GM19438 (cell line): ENCODE data around the gene MLH3.
"Not testable (repeated sequence)": the region's sequence is repeated elsewhere in the genome, so short reads cannot be mapped to it uniquely, and the experiment has no call there.

Source experiments
- ATAC-seq: cut with Tn5 transposase; IDR thresholded peaks from one replicate; pipeline ENCODE4 v1.9.1; 2021; ENCODE audit warnings: low read depth; ENCODE audit not compliant: unreplicated experiment

The MLH3 gene

DNA sequence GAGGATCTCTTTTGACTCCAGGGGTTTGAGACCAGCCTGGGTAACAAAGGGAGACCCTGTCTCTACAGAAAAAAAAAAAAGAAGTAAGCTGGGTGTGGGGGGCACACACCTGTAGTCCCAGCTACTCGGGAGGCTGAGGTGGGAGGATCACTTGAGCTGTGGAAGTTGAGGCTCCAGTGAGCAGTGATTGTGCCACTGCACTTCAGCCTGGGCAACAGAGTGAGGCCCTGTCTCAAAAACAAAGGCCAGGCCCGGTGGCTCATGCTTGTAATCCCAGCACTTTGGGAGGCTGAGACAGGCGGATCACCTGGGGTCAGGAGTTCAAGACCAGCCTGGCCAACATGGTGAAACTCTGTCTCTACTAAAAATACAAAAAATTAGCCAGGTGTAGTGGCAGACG lies 16.5 kb upstream of the MLH3 start:
- not testable (repeated sequence) for ATAC-seq

GRCh38 chr14:75067212-75067611 lies 15.9 kb upstream of the MLH3 start:
- ATAC-seq = no peak

- no peak for ATAC-seq
Observed at GRCh38 chr14:75066691-75067090, 15.4 kb upstream of the MLH3 start.

DNA sequence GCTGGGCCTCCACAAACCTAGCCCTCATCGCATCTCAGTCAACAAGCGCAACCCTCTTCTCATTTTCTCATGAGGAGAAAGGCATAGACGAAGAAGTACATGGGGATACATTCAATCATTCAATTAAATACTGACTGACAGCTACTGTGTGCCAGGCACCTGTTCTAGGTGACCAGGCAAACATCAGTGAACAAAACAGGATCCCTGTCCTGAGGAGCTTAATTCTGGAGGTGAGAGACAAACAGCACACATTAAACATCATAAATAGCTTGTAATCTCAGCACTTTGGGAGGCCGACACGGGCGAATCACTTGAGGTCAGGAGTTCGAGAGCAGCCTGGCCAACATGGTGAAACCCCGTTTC lies 12.9 kb upstream of the MLH3 start:
- no peak for ATAC-seq

GRCh38 chr14:75063491-75064204 lies 12.4 kb upstream of the MLH3 start, which contains the start of gene ACYP1:
ACYP1 (minus strand) TSS chr14:75064024; CDS start chr14:75063553, 471 bp downstream.
- peak; percentile 97 for ATAC-seq

DNA sequence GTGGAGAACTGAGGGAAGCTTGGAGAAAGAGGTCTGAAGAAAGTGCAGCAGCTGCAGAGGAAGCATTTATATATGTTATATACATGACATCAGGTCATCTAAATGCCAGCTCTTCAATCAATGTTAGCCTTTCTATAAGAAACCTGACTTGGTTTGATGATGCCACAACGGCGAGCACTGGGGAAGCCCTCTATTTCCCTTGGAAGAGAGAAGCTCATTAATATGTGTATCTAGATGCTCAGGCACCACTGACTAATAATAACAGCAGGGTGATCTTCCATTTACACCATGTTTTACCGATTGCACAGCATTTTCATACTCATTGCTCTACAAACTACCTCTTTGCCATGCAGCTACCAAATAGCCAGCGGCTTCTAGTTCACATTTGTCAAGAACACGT lies 11.7 kb upstream of the MLH3 start:
- no peak for ATAC-seq

- ATAC-seq = no peak
Observed at GRCh38 chr14:75060420-75060819, 9.2 kb upstream of the MLH3 start.

DNA sequence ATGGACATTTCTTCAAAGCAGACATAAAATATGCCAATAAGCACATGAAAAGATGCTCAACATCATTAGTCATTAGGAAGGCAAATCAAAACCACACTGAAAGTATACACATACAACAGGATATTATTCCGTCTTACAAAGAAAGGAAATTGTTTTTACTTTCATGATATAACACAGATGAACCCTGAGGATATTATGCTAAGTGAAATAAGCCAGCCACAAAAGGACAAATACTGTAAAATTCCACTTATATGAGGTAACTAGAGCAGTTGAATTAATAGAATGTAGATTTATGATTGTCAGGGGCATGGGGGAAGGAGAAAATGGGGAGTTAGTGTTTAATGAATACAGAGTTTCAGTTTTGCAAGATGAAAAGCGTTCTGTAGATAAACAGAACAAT lies 8.4 kb upstream of the MLH3 start:
- no peak for ATAC-seq

DNA sequence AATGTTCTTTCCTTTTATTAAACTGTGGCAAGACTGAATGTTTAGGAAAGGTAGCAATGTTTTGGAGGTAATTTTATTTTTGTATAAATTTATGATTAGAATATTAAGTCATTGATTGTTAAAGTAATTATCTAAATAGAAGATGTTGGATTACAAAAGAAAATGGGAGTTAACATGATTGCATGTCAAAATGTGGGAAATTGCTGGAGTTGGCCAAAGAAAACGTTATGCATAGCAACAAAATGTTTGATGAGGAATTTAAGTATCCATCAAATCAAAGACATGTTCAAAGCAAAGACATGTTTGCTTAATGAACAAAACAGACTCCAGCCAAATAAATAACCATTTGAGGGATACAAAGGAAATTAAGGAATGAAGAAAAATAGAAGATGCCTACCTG lies 3.2 kb upstream of the MLH3 start:
- no peak for ATAC-seq

- no peak for ATAC-seq
Observed at GRCh38 chr14:75053396-75054291, 2.4 kb upstream of the MLH3 start.

- ATAC-seq = no peak
Observed at GRCh38 chr14:75051556-75051899, 261 bp upstream of the MLH3 start.

DNA sequence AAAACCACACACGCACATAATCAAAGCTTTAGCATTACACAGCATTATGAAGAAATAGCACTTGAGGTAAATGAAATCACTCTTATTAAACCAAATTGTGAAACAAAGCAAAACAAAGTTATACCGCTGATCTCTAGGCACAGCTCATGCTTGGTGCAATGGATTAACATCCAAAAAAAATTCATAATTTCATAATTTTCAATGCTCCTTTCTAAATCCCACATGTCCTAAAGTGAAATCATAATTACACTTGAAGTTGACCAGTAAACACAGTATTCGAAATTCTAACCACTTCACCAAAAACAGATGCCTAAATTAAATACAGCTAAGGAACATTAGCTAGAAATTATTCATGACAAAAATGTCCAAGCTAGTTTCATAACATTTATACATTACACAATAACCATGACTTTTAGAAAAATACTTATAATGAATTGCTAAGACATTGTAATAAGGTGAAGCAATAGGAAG lies 1.5 kb downstream of the MLH3 start:
- no peak for ATAC-seq

- no peak for ATAC-seq
Observed at GRCh38 chr14:75049136-75049535, 2.1 kb downstream of the MLH3 start.

DNA sequence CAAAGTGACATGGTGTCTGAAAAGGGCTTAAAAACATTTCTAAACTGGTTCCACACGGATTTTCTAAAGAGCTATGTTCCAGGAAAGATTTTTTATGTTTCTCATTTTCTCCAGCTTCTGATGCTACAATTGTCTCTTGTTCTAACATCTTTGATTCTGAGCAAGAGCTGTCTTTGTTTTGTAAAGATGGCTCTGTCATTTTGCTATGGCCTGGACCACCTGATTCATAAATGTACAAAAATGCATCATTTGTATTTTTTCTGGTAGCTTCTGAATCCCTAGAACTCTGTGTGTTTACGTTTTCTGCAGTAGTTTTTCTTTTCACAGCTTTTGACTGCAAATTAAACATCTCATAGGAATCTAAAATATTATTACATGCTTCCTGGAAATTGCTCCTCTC lies 3.2 kb downstream of the MLH3 start:
- no peak for ATAC-seq

GRCh38 chr14:75047506-75047905 lies 3.8 kb downstream of the MLH3 start:
- ATAC-seq = no peak

DNA sequence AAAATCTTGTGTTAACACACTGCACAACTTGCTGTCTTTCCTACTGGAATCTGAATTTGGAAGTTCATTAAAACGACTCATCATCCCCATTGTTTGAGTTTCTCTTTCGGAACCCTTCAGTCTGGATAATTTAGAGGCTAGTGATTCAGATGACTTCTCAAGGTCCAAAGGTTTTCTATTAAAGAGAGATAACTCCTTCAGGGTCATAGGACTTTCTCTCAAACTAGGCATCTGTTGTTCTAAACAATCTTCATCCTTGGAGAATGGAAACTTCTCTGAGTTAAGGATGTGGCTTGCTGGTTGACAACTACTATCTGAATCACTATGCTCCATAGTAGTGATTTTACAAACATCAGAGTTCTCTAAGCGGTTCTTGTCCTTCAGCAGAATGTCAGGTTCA lies 4.4 kb downstream of the MLH3 start:
- ATAC-seq = no peak

DNA sequence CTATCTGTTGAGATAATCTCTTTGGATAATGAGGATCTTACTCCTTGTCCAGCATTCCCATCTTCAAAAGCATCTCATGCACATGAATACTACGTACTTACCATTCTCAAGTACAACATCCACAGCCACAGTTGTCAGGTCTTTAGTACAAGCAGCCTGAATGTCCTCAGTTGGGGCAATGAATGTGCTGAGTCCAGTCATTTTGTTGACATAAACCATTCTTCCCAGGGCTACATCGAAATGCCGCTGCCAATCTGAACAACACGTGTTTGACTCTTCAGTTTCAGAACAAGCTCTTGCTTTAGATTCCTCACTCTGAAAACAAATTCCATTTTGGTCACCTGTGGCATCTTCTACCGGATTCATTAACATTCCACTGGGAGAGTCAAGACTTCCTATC lies 5.0 kb downstream of the MLH3 start:
- no peak for ATAC-seq

DNA sequence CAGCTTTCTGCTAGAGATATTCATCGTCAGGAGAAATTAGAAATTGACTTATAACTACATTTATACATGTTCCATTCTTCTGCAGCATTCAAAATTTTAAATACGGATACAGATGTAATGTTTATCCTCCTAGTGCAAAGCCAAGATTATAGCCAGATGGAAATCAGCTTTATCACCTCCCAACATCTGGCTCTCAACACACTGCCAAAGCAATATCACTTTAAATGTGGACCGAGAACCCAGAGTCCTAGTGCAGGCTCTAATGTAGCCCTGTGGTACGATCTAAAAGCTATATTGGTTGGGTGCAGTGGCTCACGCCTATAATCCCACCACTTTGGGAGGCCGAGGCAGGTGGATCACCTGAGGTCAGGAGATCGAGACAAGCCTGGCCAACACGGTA lies 6.5 kb downstream of the MLH3 start:
- no peak for ATAC-seq

- ATAC-seq = no peak
Observed at GRCh38 chr14:75044322-75044721, 6.9 kb downstream of the MLH3 start.

DNA sequence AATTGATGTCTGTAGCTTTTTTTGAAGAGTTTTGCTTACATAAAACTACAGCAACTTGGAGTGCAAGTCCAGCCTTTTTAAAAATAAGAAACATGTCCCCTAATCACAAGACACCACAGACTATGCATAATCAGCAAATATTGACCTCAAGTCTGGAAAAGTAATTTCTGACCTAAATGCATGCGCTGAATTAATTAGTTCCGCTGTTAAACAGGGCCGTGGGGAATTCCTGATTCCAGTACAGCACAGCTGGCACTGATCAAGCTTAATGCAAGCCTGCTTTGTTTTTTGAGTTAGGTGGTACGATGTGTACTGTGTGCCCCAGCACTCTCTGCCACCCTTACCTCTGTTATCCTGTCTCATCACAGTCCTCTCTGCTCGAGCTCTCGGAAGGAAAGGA lies 9.2 kb downstream of the MLH3 start:
- ATAC-seq = no peak

GRCh38 chr14:75041613-75042012 lies 9.7 kb downstream of the MLH3 start:
- no peak for ATAC-seq

GRCh38 chr14:75040959-75041358 lies 10.3 kb downstream of the MLH3 start:
- ATAC-seq = no peak
